Neuronal stem cell (in vitro differentiated cells): ENCODE data around the gene DIRAS1.

Experiments
- DNase-seq: peaks from one replicate; pipeline ENCODE4 v3.0.0-alpha.2; 2013; ENCODE audit warnings: low spot score
- H2AFZ ChIP-seq: one replicate; pipeline ENCODE4 v1.6.1; 2013; ENCODE audit warnings: mild to moderate bottlenecking, low read length, inconsistent platforms
- H2AK5ac ChIP-seq: 2 replicates; pipeline ENCODE4 v1.6.1; 2013; ENCODE audit warnings: low read depth, mild to moderate bottlenecking, inconsistent platforms, low read length, moderate library complexity, mixed read lengths
- H2BK120ac ChIP-seq: 2 replicates; pipeline ENCODE4 v1.6.1; 2013; ENCODE audit warnings: low read depth, mild to moderate bottlenecking, inconsistent platforms, low read length, moderate library complexity, mixed read lengths
- H2BK12ac ChIP-seq: one replicate; pipeline ENCODE4 v1.6.1; 2013; ENCODE audit warnings: low read length, inconsistent platforms
- H2BK15ac ChIP-seq: 2 replicates; pipeline ENCODE4 v1.6.1; 2013; ENCODE audit warnings: mild to moderate bottlenecking, low read length, inconsistent platforms, mixed read lengths
- H2BK5ac ChIP-seq: one replicate; pipeline ENCODE4 v1.6.1; 2013; ENCODE audit warnings: inconsistent platforms, mild to moderate bottlenecking, low read length, moderate library complexity
- H3K14ac ChIP-seq: one replicate; pipeline ENCODE4 v1.6.1; 2013; ENCODE audit warnings: low read length, inconsistent platforms
- H3K18ac ChIP-seq: 2 replicates; pipeline ENCODE4 v1.6.1; 2013; ENCODE audit warnings: low read length, inconsistent platforms
- H3K23ac ChIP-seq: 2 replicates; pipeline ENCODE4 v1.6.1; 2013; ENCODE audit warnings: low read depth, mild to moderate bottlenecking, mixed read lengths, low read length, inconsistent platforms; ENCODE audit not compliant: poor library complexity
- H3K27ac ChIP-seq: replicated peaks from 3 replicates; pipeline ENCODE4 v1.5.1; 2013; ENCODE audit warnings: low read length, inconsistent platforms
- H3K27me3 ChIP-seq, 3 experiments: 2 replicates each; pipeline ENCODE4 v1.6.1; 2013; ENCODE audit warnings: low read length in 3 of 3, mild to moderate bottlenecking in 2 of 3, inconsistent platforms in 1 of 3, low read depth in 1 of 3, mixed read lengths in 1 of 3, moderate library complexity in 1 of 3; ENCODE audit not compliant: control insufficient read depth in 3 of 3, insufficient read depth in 3 of 3
- H3K36me3 ChIP-seq, 2 donors: replicated peaks in 1 of 2; 2 replicates each; pipeline ENCODE4 v1.6.1; 2013; ENCODE audit warnings: low read length in 2 of 2; ENCODE audit not compliant: control insufficient read depth in 2 of 2, insufficient read depth in 2 of 2
- H3K4ac ChIP-seq: 2 replicates; pipeline ENCODE4 v1.6.1; 2013; ENCODE audit warnings: inconsistent platforms, mild to moderate bottlenecking, low read length, moderate library complexity
- H3K4me1 ChIP-seq, 2 donors: 1 replicate in 1 of 2; 2 replicates in 1 of 2; pipeline ENCODE4 v1.6.1; 2013; ENCODE audit warnings: low read length in 2 of 2, low read depth in 1 of 2; ENCODE audit not compliant: control insufficient read depth in 2 of 2, insufficient read depth in 1 of 2
- H3K4me2 ChIP-seq: one replicate; pipeline ENCODE4 v1.6.1; 2013; ENCODE audit warnings: mild to moderate bottlenecking, low read length, inconsistent platforms; ENCODE audit not compliant: insufficient read depth, poor library complexity, severe bottlenecking
- H3K4me3 ChIP-seq, 2 donors: 2 replicates each; pipeline ENCODE4 v1.5.1; 2013; ENCODE audit warnings: low read length in 2 of 2, mild to moderate bottlenecking in 2 of 2, inconsistent platforms in 1 of 2, moderate library complexity in 1 of 2
- H3K79me1 ChIP-seq: one replicate; pipeline ENCODE4 v1.6.1; 2013; ENCODE audit warnings: low read depth, mild to moderate bottlenecking, inconsistent platforms, low read length, moderate library complexity
- H3K9ac ChIP-seq: one replicate; pipeline ENCODE4 v1.6.1; 2013; ENCODE audit warnings: mild to moderate bottlenecking, low read depth, low read length, inconsistent platforms; ENCODE audit not compliant: poor library complexity
- H3K9me3 ChIP-seq, 2 donors: replicated peaks in 1 of 2; 2 replicates each; pipeline versions ENCODE3 to v1.6.1; 2013; ENCODE audit warnings: low read length in 2 of 2, mild to moderate bottlenecking in 2 of 2, inconsistent platforms in 1 of 2, low read depth in 1 of 2, mixed read lengths in 1 of 2, moderate library complexity in 1 of 2; ENCODE audit not compliant: control insufficient read depth in 2 of 2, insufficient read depth in 1 of 2
- H4K8ac ChIP-seq: one replicate; pipeline ENCODE4 v1.6.1; 2013; ENCODE audit warnings: low read depth, mild to moderate bottlenecking, inconsistent platforms, low read length, moderate library complexity
- H4K91ac ChIP-seq: one replicate; pipeline ENCODE4 v1.6.1; 2013; ENCODE audit warnings: low read length, low read depth, mild to moderate bottlenecking, inconsistent platforms; ENCODE audit not compliant: poor library complexity
- WGBS, 2 donors: extraction: QIAGEN DNeasy Blood & Tissue Kit; methylation state at CpG; one replicate each; pipeline ENCODE4 v1.1.7; 2013; ENCODE audit warnings: missing lambda C conversion rate in 2 of 2, mixed read lengths in 1 of 2; ENCODE audit not compliant: insufficient read length in 2 of 2, insufficient replicate concordance in 1 of 2; ENCODE audit errors: extremely low coverage in 2 of 2; 5-methylcytosine and 5-hydroxymethylcytosine counted together

DIRAS1 gene

DNA sequence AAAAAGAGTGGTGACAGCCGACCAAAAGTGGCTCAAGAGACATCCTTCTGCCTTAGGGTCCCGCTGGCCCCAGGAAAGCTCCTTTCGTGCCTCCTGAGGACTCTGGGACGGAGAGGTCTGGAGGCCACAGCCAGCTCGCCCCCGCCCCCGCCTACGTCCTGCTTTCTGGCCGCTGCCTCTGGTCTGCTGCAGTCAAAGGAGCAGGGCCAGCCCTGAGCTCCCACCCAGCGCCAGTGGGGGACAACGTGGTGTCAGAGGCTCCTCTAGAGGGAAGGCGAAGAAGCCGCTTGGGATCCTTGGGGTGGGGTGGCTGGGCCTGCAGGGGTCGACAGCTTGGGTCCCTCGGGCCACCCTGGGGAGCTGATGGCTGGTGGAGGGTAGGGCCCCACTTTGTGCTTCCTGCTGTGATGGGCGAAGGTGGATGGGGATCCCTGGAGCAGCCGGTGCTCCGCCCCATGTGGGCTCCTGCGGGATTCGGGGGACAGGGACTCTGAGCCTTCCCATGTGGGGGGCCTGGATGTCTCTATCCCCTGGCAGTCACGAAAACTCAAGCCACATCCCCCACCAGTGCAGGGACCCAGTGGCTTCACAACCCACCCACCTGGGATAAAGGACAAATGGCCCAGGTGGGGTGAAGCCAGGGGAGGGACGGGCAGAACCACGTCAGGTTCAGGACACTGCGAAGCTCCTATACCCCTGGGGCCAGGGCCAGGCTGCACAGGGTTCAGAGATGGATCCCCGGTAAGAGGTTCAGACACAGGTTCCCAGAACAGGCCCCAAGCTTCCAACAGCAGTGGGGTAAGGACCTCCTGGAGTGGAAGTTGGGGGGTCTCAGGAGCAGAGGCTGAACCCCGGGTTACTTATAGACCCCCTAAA, 9.0 kb upstream of the DIRAS1 start:
- Histone ChIP-seq H3K27ac (no peak overlapping the region), H3K4me3 (no peak overlapping the region), H3K4ac (no peak overlapping the region), H3K14ac (peak overlapping the region; percentile 21), H2BK120ac (no peak overlapping the region), H2BK15ac (no peak overlapping the region), H3K18ac (no peak overlapping the region), H3K9me3 (no peaks in the 10 kb centered on the region), H3K4me1 (peaks cover 0 to 10% of the 10 kb centered on the region in 2 donors), H3K79me1 (peaks cover 6% of the 10 kb centered on the region), H3K4me2 (no peak overlapping the region), H3K23ac (no peak overlapping the region), H2BK5ac (peak overlapping the region; percentile 39), H4K8ac (no peak overlapping the region), H2AFZ (no peak overlapping the region), H3K9ac (no peak overlapping the region), H3K27me3 (peaks cover 0 to 17% (median 0%) of the 10 kb centered on the region in 3 experiments), H2AK5ac (no peak overlapping the region), H3K36me3 (peaks cover 11 to 22% of the 10 kb centered on the region in 2 donors), H4K91ac (no peak overlapping the region), H2BK12ac (peak overlapping the region; percentile 41)
- DNase-seq: no peak
- no CpG with 5 or more reads among the region's 26 CpGs for WGBS, 2 donors

GRCh38 chr19:2728783-2729387, 7.7 kb upstream of the DIRAS1 start:
- H3K27me3 ChIP-seq: peaks cover 0 to 19% (median 0%) of the 10 kb centered on the region in 3 experiments
- H3K27ac ChIP-seq: no peak overlapping the region
- no peak overlapping the region for H3K4me3 ChIP-seq

DNA sequence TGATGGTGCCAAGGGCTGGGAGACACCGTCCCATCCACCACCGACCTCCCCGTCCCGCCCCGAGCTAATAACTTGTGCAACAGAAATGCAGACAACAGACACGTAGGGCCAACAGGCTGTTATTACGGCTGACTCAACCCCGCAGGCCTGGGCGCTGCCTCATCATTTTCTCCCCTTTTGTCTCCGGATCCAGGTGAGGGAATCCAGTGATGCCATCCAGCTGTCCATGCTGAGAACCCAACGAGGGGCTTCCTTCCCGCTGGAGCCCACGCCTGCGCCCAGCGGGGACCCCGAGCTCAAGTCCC, 6.4 kb upstream of the DIRAS1 start:
- Histone ChIP-seq H3K4me3 (no peak overlapping the region), H2AK5ac (no peak overlapping the region), H3K18ac (peak overlapping the region; percentile 80), H3K4ac (no peak overlapping the region), H3K27me3 (peaks cover 0 to 32% (median 5%) of the 10 kb centered on the region in 3 experiments), H4K8ac (no peak overlapping the region), H2AFZ (no peak overlapping the region), H3K36me3 (peaks cover 0 to 7% of the 10 kb centered on the region in 2 donors), H3K9ac (no peak overlapping the region), H3K14ac (peak overlapping the region; percentile 75), H3K79me1 (no peaks in the 10 kb centered on the region), H2BK120ac (no peak overlapping the region), H3K23ac (peak overlapping the region; percentile 89), H4K91ac (no peak overlapping the region), H3K4me2 (no peak overlapping the region), H2BK5ac (no peak overlapping the region), H2BK15ac (no peak overlapping the region), H3K4me1 (peaks cover 0 to 10% of the 10 kb centered on the region in 2 donors), H3K9me3 (peaks cover 0 to 1% of the 10 kb centered on the region in 2 donors), H2BK12ac (peak overlapping the region; percentile 58), H3K27ac (no peak overlapping the region)
- no CpG with 5 or more reads among the region's 16 CpGs for WGBS, 2 donors
- no peak for DNase-seq

More at GRCh38 chr19:2728783-2729387, 7.7 kb upstream of the DIRAS1 start:
- no peak overlapping the region for H4K91ac ChIP-seq
- no peak overlapping the region for H2AK5ac ChIP-seq
- peaks cover 2% of the 10 kb centered on the region for H3K79me1 ChIP-seq
- no peak overlapping the region for H4K8ac ChIP-seq
- no peak overlapping the region for H3K14ac ChIP-seq
- no peak overlapping the region for H2BK12ac ChIP-seq
- H3K4ac ChIP-seq: no peak overlapping the region
- WGBS, 2 donors: no CpG with 5 or more reads among the region's 23 CpGs
- no peak overlapping the region for H2BK15ac ChIP-seq
- no peak for DNase-seq
- peaks cover under 1 to 9% of the 10 kb centered on the region in 2 donors for H3K36me3 ChIP-seq
- no peak overlapping the region for H3K4me2 ChIP-seq
- H3K9ac ChIP-seq: no peak overlapping the region
- no peak overlapping the region for H3K18ac ChIP-seq
- H2BK120ac ChIP-seq: no peak overlapping the region
- no peak overlapping the region for H2AFZ ChIP-seq
- H3K9me3 ChIP-seq: peaks cover 0 to 1% of the 10 kb centered on the region in 2 donors
- H3K4me1 ChIP-seq: peaks cover 0 to 10% of the 10 kb centered on the region in 2 donors
- no peak overlapping the region for H2BK5ac ChIP-seq
- no peak overlapping the region for H3K23ac ChIP-seq
